Esophagus muscularis mucosa (tissue), 3 donors: Measurements from ENCODE around the gene JAKMIP1.

Experiments
- EP300 ChIP-seq: sonication (generic); formaldehyde crosslinking; IDR thresholded peaks from one replicate; pipeline ENCODE4 v1.6.1; 2017; ENCODE audit warnings: antibody characterized with exemption
- TF ChIP-seq, protein P1 (sequence below), 3 experiments: fragments of 200-600 bp in 2 of 3; fragments of 450-650 bp in 1 of 3; sonication (generic) in 2 of 3; IDR thresholded peaks; one replicate each; pipeline ENCODE4 v1.5.1; 2017 to 2019; ENCODE audit warnings: antibody characterized with exemption in 3 of 3, mild to moderate bottlenecking in 2 of 3, moderate library complexity in 1 of 3

DNA sequence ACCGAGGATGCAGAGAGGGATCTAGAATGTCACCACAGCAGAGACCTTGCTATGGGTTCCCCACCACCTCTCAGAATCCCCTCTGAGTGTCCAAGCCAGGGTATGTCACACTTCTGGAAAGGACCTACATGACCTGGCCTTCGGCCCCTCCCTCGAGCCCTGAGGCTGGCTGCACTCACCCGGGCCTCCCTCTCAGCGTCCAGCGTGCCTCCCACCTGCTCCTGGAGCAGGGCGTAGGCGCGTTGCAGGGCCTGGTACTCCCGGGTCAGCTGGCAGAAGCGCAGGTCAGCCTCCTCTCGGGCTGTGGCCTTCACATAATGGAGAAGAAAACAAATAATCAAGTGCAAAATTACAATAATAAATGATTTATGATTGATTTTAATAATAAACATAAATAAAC, 138.2 kb downstream of the JAKMIP1 start:
- no peak for TF ChIP-seq EP300
- TF ChIP-seq, protein P1, sequence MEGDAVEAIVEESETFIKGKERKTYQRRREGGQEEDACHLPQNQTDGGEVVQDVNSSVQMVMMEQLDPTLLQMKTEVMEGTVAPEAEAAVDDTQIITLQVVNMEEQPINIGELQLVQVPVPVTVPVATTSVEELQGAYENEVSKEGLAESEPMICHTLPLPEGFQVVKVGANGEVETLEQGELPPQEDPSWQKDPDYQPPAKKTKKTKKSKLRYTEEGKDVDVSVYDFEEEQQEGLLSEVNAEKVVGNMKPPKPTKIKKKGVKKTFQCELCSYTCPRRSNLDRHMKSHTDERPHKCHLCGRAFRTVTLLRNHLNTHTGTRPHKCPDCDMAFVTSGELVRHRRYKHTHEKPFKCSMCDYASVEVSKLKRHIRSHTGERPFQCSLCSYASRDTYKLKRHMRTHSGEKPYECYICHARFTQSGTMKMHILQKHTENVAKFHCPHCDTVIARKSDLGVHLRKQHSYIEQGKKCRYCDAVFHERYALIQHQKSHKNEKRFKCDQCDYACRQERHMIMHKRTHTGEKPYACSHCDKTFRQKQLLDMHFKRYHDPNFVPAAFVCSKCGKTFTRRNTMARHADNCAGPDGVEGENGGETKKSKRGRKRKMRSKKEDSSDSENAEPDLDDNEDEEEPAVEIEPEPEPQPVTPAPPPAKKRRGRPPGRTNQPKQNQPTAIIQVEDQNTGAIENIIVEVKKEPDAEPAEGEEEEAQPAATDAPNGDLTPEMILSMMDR (IDR thresholded peaks at IDR 0.05) = no peak
